Activated T-cell treated with anti-CD3 and anti-CD28 coated beads, Interleukin-2, amount 50 U/mL, for 4 hours (primary cell): ENCODE results near the gene ZNF473. TPM values are rescaled to one million over a fixed set of nuclear protein-coding genes. Genes with fewer than 3 reads are reported as not detected.

Experiments used
- ATAC-seq, 2 donors: fragments of 200-7000 bp; cut with Tn5 transposase; one replicate each; pipeline ENCODE4 v1.10.0; 2021
- DNase-seq: peaks from one replicate; pipeline ENCODE4 v3.0.0-alpha.2; 2020
- H3K27me3 Mint-ChIP-seq: one replicate; pipeline ENCODE4 v1.8.0; 2021; ENCODE audit warnings: low read depth, mixed read lengths
- H3K36me3 Mint-ChIP-seq: one replicate; pipeline ENCODE4 v1.8.0; 2022; ENCODE audit warnings: mixed read lengths; ENCODE audit not compliant: insufficient read depth
- H3K4me1 Mint-ChIP-seq: one replicate; pipeline ENCODE4 v1.8.0; 2021; ENCODE audit warnings: low read depth, mixed read lengths
- H3K4me3 Mint-ChIP-seq: one replicate; pipeline ENCODE4 v1.8.0; 2021; ENCODE audit warnings: mild to moderate bottlenecking, moderate library complexity, mixed read lengths
- H3K9me3 Mint-ChIP-seq: one replicate; pipeline ENCODE4 v1.8.0; 2021; ENCODE audit warnings: mixed read lengths
- total RNA-seq, 3 donors: library from RNA; stranded (reverse); gene quantifications; one replicate each; pipeline ENCODE4 v1.2.1, GENCODE V29; 2021

ZNF473 gene
- total RNA-seq, 3 donors from 2014 or later, result 9.5 to 12.7 (median 10.1) TPM

- H3K4me1 Mint-ChIP-seq, result peaks cover 45% of the 10 kb centered on the region
- DNase-seq (no peak), ATAC-seq (no peak)
- H3K27me3 Mint-ChIP-seq, result no peaks in the 10 kb centered on the region
- H3K4me3 Mint-ChIP-seq, result no peak overlapping the region
- no peaks in the 10 kb centered on the region for H3K9me3 Mint-ChIP-seq
- H3K36me3 Mint-ChIP-seq, result peaks cover 18% of the 10 kb centered on the region
Measured at GRCh38 chr19:50022823-50023222, 3.0 kb upstream of the ZNF473 start.

GRCh38 chr19:50024719-50025021 is 1.1 kb upstream of the ZNF473 start:
- Mint-ChIP-seq H3K27me3 (no peaks in the 10 kb centered on the region), H3K36me3 (peaks cover 14% of the 10 kb centered on the region), H3K4me1 (peaks cover 45% of the 10 kb centered on the region), H3K4me3 (peak overlapping the region; percentile 93), H3K9me3 (no peaks in the 10 kb centered on the region)
- DNase-seq (no peak), ATAC-seq (peak in 1 of 2 donors; percentile 12)

- Mint-ChIP-seq H3K4me3 (peak within 1 kb of the TSS; percentile 93), H3K4me1 (peaks cover 45% of the 10 kb centered on the region), H3K27me3 (no peaks in the 10 kb centered on the region), H3K9me3 (no peaks in the 10 kb centered on the region), H3K36me3 (peaks cover 14% of the 10 kb centered on the region)
- ATAC-seq (peak; percentile 87 to 90), DNase-seq (peak; percentile 97)
Measured at GRCh38 chr19:50025022-50025793, 597 bp upstream of the ZNF473 start, which contains the start of gene VRK3. VRK3 (minus strand) TSS chr19:50025372; CDS start chr19:50016162, 9,210 bp downstream.

GRCh38 chr19:50026550-50026906 is 723 bp downstream of the ZNF473 start:
- Mint-ChIP-seq H3K9me3 (no peaks in the 10 kb centered on the region), H3K4me3 (peak overlapping the region; percentile 93), H3K36me3 (peaks cover 15% of the 10 kb centered on the region), H3K4me1 (peaks cover 41% of the 10 kb centered on the region), H3K27me3 (no peaks in the 10 kb centered on the region)
- ATAC-seq (no peak), DNase-seq (no peak)

GRCh38 chr19:50030225-50030624 is 4.4 kb downstream of the ZNF473 start:
- no peaks in the 10 kb centered on the region for H3K27me3 Mint-ChIP-seq
- no peaks in the 10 kb centered on the region for H3K9me3 Mint-ChIP-seq
- peaks cover 37% of the 10 kb centered on the region for H3K36me3 Mint-ChIP-seq

GRCh38 chr19:50030937-50031336 is 5.1 kb downstream of the ZNF473 start:
- ATAC-seq (no peak), DNase-seq (no peak)
- Mint-ChIP-seq H3K9me3 (no peaks in the 10 kb centered on the region), H3K4me1 (peaks cover 13% of the 10 kb centered on the region), H3K27me3 (no peaks in the 10 kb centered on the region), H3K4me3 (no peak overlapping the region), H3K36me3 (peaks cover 36% of the 10 kb centered on the region)

More at GRCh38 chr19:50030225-50030624, 4.4 kb downstream of the ZNF473 start:
- DNase-seq (no peak), ATAC-seq (no peak)
- H3K4me3 Mint-ChIP-seq, result no peak overlapping the region
- H3K4me1 Mint-ChIP-seq, result peaks cover 20% of the 10 kb centered on the region

GRCh38 chr19:50036908-50037307 is 11.1 kb downstream of the ZNF473 start:
- no peak for ATAC-seq
- Mint-ChIP-seq H3K4me3 (no peak overlapping the region), H3K4me1 (peaks cover 2% of the 10 kb centered on the region), H3K36me3 (peaks cover 58% of the 10 kb centered on the region), H3K27me3 (no peaks in the 10 kb centered on the region), H3K9me3 (no peaks in the 10 kb centered on the region)
- DNase-seq, result no peak

GRCh38 chr19:50039968-50040367 is 14.2 kb downstream of the ZNF473 start:
- peaks cover 15% of the 10 kb centered on the region for H3K9me3 Mint-ChIP-seq
- no peaks in the 10 kb centered on the region for H3K27me3 Mint-ChIP-seq
- H3K36me3 Mint-ChIP-seq, result peaks cover 63% of the 10 kb centered on the region
- no peak overlapping the region for H3K4me3 Mint-ChIP-seq
- H3K4me1 Mint-ChIP-seq, result peaks cover 2% of the 10 kb centered on the region
- ATAC-seq, result no peak
- DNase-seq, result no peak

GRCh38 chr19:50040967-50041366 is 15.2 kb downstream of the ZNF473 start:
- ATAC-seq (no peak), DNase-seq (no peak)
- H3K4me3 Mint-ChIP-seq, result no peak overlapping the region
- H3K36me3 Mint-ChIP-seq, result peaks cover 73% of the 10 kb centered on the region
- peaks cover 2% of the 10 kb centered on the region for H3K4me1 Mint-ChIP-seq
- H3K27me3 Mint-ChIP-seq, result no peaks in the 10 kb centered on the region
- peaks cover 24% of the 10 kb centered on the region for H3K9me3 Mint-ChIP-seq

- peaks cover 28% of the 10 kb centered on the region for H3K9me3 Mint-ChIP-seq
- H3K36me3 Mint-ChIP-seq, result peaks cover 80% of the 10 kb centered on the region
- no peaks in the 10 kb centered on the region for H3K27me3 Mint-ChIP-seq
- ATAC-seq, result no peak
- no peaks in the 10 kb centered on the region for H3K4me1 Mint-ChIP-seq
- H3K4me3 Mint-ChIP-seq, result no peak overlapping the region
- DNase-seq, result no peak
Measured at GRCh38 chr19:50042363-50043024, 16.7 kb downstream of the ZNF473 start.

GRCh38 chr19:50043967-50044366 is 18.2 kb downstream of the ZNF473 start:
- ATAC-seq, result no peak
- H3K4me1 Mint-ChIP-seq, result no peaks in the 10 kb centered on the region

GRCh38 chr19:50044922-50045321 is 19.1 kb downstream of the ZNF473 start:
- Mint-ChIP-seq H3K27me3 (no peaks in the 10 kb centered on the region), H3K9me3 (peaks cover 28% of the 10 kb centered on the region), H3K36me3 (peaks cover 78% of the 10 kb centered on the region), H3K4me3 (no peak overlapping the region), H3K4me1 (no peaks in the 10 kb centered on the region)
- DNase-seq, result no peak
- no peak for ATAC-seq

More at GRCh38 chr19:50043967-50044366, 18.2 kb downstream of the ZNF473 start:
- Mint-ChIP-seq H3K27me3 (no peaks in the 10 kb centered on the region), H3K4me3 (no peak overlapping the region), H3K36me3 (peaks cover 87% of the 10 kb centered on the region), H3K9me3 (peaks cover 28% of the 10 kb centered on the region)
- DNase-seq, result no peak

- Mint-ChIP-seq H3K9me3 (peaks cover 28% of the 10 kb centered on the region), H3K36me3 (peaks cover 60% of the 10 kb centered on the region), H3K4me3 (no peak overlapping the region), H3K4me1 (peaks cover 12% of the 10 kb centered on the region), H3K27me3 (no peaks in the 10 kb centered on the region)
- peak; percentile 51 for DNase-seq
- no peak for ATAC-seq
Measured at GRCh38 chr19:50046649-50047503, 21.1 kb downstream of the ZNF473 start.

GRCh38 chr19:50047671-50048070 is 21.9 kb downstream of the ZNF473 start:
- ATAC-seq (no peak), DNase-seq (no peak)
- Mint-ChIP-seq H3K4me1 (peaks cover 12% of the 10 kb centered on the region), H3K36me3 (peaks cover 52% of the 10 kb centered on the region), H3K27me3 (no peaks in the 10 kb centered on the region), H3K4me3 (no peak overlapping the region), H3K9me3 (peaks cover 28% of the 10 kb centered on the region)
